NCI-H2029 treated with DMSO at 0.1 percent for 48 hours (cell line): ENCODE data around the gene VPS45.
A peak's percentile ranks its signal among the peaks of the same experiment; 100 is the strongest.
"Not testable (repeated sequence)": the region's sequence is repeated elsewhere in the genome, so short reads cannot be mapped to it uniquely, and the experiment has no call there.

ENCODE experiments used
- DNase-seq: peaks from one replicate; lab custom pipeline; 2025; lab: John Stamatoyannopoulos, UW

VPS45 gene

DNA sequence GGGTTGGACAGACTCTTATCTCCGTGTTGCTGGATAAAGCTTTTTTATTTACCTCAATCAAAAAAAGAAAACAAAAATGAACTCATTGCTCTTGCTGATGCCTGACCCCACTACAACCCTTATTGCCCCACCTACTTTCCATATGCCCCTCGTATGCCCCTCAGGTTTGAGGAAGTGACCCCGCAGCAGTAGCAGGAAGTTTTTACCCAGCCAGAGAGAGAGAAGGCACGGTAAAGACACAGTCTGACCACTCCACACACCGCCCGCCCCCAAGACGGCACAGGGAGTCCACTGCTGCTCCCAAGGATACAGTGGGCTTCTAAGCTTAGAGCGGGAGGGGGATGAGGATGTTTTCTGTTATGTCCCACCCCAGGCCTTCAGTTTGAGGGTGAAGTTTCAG is 92.0 kb downstream of the VPS45 start:
- DNase-seq, result no peak

DNA sequence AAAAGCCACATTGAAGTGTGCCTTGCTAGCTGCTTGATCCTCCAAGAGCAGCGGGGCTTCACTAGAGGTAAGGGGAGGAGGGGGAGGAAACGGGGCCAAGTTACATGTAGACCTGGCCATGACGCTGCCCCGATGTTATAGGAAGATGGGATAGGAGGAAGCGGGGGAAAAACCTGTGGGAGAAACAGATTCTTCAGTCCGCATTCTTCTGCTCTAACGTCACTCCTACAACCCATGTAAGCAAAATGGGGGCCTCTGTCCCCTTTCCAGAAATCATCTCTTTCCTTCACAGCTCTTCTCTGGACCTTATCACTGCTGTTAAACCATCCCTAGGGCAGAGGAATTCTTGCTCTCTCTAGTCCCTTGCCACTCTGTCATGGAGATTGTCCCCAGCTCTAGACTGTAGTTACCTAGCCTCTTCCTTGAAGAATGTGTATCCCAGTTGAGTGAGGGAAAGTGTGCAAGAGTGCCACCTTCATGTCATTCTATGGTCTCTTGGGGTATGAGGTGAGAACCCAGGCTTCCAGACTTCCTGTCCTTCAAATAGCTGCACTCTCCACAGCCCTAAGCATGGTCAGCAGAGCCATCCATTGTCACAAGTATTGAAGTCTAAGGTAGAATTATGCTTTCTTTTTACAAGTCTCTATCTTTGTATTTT is 93.5 kb downstream of the VPS45 start:
- DNase-seq, result no peak

DNA sequence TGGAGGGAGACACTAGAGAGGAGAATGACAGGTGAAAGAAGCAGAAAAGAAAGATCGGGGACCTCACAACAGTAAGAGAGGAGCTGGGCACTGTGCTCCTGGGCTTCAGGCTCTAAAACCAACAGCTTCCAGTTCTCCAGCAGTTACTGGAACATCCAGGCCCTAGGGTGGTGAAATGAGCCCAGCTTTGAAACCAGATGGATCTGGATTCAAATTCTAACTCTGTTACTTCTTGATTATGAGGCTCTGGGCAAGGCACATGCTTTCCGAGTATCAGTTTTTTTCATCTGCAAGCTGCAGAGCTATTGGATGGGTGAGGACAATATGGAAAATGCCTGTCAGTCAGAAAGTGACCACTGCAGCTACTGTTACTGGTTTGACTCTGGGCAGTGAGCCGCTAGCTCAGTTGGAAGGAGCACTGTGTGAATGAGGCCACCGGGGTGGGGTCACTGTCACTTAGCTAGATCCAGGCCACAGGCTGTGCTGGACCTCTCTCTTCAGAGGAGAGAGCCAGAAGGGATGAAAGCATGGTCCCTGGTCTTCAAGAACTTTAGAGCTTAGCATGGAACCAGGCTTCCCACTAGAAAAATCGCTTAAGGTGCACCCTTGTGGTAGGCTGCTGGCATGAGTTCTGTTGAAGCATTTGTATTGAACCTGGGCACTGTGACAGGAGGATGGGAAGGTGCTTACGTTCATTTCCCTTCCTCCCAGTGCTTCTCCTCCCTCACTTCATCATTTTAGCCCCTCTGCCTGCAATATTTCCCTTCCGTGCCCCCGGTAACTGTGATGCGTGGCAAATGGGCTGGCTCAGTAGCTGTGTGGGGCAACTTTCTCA is 94.4 kb downstream of the VPS45 start:
- no peak for DNase-seq

DNA sequence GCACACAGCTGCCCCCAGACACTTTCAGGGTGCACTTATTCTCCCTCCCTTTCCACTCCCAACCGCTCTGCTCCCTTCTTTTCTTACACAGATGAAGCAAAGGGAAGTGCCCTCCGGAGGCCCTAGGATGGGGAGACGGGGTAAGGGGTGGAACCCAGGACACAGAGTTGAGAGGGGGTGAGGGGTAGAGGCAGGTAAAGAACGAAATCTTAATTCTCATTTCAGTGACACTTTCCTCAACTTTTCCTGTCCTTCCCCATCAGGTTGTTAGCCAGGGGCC is 94.9 kb downstream of the VPS45 start:
- no peak for DNase-seq

DNA sequence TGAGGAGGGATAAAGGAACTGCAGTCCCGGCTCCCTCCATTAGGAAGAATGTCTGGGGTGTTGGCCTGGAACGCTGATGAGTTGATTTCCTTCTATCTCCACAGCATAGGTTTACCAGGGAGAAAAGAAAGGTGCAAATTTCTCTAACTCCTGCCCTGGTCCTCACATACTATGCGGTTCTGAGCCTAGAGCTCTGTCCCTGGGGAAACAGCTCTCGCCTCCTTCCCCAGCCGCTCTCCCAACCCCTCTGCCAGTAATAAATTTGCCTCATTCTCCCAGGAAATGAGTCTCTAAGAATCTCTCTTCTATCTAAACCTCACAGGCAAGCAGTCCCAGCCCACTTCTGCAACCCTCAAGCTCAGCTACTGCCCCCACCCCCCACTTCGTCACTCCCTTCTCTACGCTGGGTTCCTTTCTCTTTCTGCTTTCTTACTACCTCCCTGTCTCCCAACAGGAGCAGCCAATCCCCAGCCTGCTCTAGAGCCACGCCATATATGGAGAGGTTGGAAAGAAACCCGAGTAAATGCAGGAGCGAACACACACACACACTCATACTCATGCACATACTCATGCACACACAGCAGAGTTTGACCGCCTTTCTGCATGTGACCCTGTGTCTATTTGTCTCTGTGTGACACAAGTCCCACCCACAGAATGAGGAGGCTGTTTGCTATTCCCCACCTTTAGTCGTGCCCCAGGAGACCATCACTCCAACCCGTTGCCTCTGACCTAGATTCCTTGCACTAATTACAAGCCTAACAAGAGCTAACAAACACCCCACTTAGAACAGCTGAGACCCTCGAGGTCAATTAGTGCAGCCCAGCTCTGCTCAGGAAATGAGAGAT is 95.5 kb downstream of the VPS45 start:
- DNase-seq, result peak; percentile 88

DNA sequence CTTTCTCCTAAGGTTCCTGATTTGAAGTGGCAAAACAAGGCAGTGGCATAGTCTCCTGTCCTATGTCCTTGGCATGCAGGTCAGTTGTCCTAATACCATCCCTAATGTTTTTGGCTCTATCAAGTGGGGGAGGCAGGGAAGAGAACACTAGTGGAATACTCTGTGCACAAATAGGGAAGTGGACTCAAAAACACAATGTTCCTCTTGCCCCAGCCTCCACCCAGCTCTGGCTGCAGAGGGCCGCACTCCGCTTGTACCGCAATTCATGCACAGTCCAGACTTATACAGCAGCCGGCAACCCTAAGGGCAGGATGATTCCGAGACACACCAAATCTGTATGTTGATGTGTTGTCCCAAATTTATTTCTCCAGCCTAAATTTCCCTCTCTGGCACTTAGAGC is 96.6 kb downstream of the VPS45 start:
- DNase-seq, result no peak

DNA sequence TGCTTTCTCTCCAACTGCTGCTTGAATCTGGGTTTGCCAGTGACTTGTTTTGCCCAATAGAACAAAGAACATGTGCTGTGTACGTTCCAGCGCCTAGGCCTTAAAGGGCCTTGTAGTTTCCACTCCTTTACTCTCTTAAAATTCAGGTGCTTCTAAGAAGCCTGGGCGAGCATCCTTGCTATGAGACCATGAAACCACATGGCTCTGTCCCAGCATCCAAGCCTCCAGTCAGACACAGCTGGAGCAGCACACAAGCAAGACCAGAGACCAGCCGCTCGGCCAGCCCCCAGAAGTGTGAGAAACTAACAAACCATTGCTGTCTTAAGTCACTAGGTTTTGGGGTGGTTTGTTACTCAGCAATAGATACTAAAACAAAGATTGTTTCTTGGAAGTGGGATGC is 97.2 kb downstream of the VPS45 start:
- DNase-seq, result no peak

DNA sequence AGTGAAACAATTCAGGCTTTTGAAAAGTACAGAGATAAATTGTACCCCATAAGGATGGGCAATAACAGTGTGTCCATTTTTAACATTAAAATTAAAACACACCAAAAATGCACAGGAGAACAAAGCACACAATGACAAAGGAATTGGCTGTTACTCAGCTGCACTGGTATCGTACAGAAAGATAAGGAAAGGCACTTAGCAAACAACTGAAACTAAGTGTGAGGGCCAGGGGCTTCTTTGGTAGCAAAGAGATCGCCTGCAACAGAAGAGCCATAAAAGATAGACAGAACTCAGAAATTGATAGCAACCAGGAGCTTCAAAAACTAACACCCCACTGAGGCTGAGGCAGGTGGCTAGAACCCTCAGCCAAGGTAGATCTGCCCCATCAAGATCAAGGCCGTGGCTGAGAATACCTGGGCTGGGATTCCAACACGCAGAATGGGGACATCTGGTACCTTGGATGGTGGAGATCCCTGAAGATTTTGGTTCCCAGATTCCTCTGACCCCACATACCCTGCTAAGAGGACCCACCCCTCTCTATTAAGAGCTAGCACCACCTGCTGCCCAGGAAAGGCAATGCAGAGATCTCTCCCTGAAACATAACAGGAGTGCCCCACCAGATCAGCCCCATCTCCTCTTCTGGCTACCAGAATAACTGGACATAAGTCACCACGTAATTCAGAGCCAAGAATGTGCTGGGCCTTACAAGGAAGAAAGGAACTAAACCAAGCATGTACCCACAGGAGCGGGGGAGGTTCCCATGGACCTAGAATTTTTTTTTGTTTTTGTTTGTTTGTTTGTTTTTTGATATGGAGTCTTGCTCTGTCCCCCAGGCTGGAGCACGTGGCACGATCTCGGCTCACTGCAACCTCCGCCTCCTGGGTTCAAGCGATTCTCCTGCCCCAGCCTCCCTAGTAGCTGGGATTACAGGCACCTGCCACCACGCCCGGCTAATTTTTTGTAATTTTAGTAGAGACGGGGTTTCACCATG is 98.3 kb downstream of the VPS45 start:
- DNase-seq, result peak; percentile 19

DNA sequence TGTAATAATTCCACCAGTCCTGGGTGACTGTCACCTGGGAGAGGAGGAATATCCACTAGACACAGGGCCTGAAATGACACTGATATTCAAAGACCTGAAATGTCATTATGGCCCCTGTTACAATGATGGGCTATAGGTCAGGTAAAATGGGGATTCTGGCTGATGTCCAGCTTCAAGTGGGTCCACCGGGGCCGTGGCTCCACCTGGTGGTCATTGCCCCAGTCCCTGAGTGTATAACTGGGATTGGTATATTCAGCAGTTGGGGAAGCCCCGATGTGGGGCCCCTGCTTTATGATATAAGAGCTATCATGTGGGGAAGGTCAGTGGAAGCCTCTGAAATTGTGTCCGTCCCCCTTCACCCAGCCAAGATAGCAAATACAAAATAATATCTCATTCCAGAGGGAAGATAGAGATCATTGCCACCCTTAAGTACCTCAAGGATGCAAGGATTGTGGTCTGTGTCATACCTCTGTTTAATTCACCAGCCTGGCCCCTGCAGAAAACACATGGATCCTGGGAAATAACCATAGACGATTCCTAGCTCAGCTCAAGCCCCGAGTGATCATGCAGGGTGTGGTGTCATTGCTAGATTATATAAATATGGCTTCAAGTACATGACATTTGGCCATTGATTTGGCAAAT is 101.5 kb downstream of the VPS45 start:
- DNase-seq, result no peak

DNA sequence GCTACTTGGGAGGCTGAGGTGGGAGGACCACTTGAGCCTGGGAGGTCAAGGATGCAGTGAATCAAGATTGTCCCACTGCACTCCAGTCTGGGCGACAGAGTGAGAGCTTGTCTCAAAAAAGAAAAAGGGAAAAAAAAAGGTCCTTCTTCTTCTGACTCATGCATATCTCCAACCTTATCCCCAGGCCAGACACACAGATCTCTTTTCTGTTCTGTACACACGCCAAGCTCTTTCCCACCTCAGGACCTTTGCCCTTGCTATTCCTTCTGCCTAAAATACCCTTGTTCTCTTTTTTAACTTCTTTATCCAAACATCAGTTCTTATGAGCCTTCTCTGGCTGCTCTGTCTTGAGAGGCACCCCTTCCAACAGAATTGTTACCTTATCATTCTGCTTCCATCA is 104.2 kb downstream of the VPS45 start:
- DNase-seq, result no peak

DNA sequence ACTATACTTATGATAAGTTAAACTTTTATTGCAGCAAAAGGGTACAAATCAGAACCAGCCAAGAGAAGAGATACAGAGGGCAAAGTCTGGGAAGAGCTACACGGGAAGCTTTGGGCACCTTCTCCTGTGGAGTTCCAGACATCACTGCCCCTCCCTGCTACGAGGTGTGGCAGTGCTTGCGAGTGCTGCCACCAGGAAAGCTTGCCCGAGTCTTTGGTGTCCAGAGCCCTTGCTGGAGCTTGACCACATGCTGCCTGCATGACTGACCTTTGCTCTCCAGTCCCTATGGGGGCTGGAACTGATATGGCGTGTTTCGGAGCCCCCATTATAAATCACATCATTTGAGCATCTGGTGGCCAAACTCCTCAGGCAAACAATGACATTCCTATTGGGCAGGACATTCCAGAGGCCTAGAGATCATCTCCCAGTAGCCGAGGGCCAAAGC is 105.6 kb downstream of the VPS45 start:
- DNase-seq, result no peak

DNA sequence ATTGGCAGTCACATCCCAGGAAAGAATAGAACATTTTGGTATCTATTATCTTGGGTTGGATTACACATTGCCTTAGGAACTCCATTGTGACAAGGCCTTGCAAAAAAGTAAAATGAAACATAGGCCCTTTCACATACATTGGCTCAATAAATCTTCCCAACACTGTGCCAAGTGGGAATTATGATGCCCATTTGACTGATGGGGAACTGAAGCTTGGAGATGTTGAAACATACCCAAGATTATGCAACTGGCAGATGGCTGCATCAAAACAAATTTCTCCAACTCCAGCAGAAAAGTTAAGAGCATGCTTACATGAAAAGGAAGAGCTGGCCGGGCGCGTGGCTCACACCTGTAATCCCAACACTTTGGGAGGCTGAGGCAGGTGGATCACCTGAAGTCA is 109.0 kb downstream of the VPS45 start:
- DNase-seq, result no peak

DNA sequence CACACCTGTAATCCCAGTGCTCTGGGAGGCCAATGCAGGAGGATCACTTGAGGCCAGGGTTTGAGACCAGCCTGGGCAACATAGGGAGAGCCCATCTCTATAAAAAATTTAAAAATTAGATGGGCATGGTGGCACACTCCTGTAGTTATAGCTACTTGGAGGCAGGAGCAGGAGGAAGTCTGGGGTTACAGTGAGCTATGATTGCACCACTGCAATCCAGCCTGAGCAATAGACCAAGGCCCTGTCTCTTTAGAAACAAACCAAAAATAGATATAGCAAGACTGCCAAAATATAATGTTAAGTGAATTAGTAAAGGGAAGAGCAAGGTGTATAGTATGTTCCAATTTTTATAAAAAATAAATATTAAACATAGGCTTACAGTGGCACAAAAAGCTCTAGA is 111.0 kb downstream of the VPS45 start:
- no peak for DNase-seq

DNA sequence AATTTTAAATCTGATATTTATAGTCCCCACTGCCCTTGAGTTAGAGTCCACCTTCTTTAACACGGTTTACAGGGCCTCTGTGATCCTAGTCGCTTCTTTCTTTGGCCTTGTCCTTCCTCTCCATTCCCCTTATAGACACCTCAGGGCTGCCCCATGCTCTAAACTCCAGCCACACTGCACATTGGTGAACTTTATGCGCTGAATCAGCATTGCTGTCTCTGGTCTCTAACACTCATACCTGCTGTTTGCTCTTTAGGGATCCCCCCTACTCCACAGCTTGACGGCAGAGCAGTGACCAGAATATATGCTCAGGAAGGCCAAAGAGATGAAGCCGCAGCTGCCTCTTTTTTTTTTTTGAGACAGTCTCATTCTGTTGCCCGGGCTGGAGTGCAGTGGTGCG is 112.3 kb downstream of the VPS45 start:
- no peak for DNase-seq

DNA sequence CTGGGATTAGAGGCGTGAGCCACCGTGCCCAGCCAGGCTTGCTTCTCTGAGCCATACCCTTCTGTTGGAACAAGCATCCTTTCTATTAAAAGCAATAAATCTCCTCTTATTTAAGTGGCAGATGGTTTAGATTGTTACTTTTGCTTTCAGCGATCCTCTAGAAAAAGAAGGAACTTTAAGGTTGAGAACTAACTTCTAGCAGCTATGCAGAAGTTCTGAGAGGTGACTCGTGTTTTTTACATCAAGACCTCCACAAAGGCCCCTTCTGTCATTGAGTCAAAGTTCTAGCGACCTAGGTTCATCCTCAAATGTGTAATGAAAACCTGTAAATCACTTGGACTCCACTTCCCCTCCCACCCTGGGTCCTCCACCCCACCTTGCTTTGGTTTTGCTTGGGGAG is 112.9 kb downstream of the VPS45 start:
- DNase-seq, result no peak

DNA sequence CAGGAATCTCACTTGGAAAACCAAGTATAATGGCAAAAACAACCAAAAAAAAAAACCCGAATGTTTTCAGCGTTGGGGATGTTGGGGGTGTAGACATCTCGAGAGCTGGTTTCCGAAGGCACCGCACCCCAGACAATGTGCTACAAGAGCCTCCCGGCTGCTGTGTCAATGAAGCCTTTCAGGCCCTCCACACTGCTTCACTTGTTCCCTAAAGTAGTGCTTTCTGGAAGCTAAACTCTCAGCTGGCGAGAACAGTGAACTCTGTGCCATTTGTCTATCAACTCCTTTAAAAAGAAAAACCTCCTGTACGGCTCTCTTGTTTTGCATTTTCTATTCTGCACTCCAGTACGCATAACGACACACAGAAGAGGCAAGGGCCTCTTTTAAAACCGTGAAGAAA is 114.7 kb downstream of the VPS45 start:
- DNase-seq, result no peak

DNA sequence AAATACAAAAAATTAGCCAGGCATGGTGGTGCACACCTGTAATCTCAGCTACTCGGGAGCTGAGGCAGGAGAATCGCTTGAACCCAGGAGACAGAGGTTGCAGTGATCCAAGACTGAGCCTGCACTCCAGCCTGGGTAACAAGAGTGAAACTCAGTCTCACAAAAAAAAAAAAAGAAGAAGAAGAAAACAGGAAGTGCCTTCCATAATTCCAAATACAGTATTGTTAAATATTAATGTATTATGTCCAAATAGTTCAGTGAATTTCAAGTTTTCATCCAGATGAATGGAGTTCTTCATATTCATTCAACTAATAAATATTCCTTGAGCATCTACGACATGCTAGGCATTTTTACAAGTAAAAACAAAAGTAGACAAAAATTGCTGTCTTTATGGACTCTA is 115.5 kb downstream of the VPS45 start:
- no peak for DNase-seq

DNA sequence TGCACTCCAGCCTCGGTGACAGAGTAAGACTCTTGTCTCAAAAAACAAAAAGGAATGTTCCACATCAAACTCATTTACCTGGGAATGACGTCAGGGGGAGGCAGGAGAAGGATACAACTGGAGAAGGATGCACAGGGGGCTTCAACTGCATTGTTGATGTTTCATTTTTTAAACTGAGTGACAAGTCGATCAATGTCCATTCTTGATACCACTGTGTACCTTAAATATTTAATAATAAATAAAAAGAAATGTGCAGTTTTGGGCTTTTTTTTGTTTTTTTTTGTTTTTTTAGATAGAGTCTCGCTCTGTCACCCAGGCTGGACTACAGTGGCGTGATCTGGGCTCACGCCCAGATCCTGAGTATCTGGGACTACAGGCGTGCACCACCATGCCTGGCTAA is 117.9 kb downstream of the VPS45 start:
- DNase-seq, result no peak

DNA sequence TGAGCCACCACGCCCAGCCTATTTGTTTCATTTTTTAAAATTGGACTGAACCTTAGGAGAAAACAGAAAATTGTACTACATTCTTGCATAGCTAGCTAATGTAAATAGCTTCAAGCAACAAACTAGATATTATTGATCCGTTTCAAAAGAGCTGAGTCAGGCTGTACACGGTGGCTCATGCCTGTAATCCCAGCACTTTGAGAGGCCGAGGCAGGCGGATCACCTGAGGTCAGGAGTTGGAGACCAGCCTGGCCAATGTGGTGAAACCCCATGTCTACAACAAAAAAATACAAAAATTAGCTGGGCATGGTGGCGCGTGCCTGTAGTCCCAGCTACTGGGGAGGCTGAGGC is 118.8 kb downstream of the VPS45 start:
- DNase-seq, result not testable (repeated sequence)

DNA sequence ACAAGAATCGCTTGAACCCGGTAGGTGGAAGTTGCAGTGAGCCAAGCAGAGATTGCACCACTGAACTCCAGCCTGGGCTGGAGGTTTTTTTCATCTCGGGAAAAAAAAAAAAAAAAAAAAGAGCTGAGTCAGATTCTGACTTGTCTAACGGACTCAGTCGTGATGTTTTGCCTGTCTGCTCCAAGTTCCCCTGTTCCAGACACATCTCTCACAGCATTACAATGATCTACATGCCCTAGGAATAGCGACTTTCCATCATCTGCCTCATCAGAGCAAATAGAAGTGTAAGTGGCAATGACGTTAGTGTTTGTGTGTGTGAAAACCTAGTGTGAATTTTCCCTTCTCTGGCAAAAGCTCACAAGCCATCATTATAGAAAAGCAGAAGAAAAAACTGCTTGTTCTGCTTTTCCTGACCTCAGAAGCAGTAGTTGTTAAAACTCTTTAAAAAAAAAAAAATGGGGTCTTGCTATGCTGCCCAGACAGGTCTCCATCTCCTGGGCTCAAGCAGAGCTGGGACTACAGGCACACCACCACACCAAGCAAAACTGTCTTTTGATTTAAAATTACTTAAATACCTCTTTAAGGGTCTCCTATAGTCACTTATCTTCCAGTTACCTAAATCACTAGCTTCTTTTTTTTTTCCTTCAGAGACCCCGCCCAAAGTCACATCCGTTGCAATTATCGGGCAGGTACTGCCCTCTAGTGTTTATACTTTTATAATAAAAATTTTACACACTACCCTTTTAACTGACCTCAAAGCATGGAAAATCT is 119.4 kb downstream of the VPS45 start:
- DNase-seq, result peak; percentile 17

DNA sequence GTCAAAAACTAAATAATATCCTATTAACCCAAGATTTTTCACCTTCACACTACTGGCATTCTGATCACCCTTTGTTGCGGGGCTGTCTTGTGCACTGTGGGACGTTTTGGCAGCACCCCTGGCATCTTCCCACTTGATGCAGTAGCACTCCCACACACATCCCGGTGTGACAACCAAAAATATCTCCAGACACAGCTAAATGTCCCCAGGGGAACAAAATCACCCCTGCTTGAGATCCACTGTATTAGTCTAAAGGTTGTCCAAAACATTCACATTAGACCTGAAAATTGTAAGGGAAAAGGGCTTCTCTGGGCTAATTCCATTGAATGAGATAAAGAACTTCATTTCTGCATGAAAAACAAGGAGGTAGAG is 120.0 kb downstream of the VPS45 start:
- no peak for DNase-seq
